Islet of Langerhans (tissue), 1 donor: Measurements from ENCODE around the gene KLF8.
"Not testable (repeated sequence)": the region's sequence is repeated elsewhere in the genome, so short reads cannot be mapped to it uniquely, and the experiment has no call there.

ENCODE experiments used
- FAIRE-seq: peaks from one replicate; lab custom pipeline; 2011; peaks lifted over from hg19 to GRCh38; lab: Jason Lieb, UNC

Gene KLF8

DNA sequence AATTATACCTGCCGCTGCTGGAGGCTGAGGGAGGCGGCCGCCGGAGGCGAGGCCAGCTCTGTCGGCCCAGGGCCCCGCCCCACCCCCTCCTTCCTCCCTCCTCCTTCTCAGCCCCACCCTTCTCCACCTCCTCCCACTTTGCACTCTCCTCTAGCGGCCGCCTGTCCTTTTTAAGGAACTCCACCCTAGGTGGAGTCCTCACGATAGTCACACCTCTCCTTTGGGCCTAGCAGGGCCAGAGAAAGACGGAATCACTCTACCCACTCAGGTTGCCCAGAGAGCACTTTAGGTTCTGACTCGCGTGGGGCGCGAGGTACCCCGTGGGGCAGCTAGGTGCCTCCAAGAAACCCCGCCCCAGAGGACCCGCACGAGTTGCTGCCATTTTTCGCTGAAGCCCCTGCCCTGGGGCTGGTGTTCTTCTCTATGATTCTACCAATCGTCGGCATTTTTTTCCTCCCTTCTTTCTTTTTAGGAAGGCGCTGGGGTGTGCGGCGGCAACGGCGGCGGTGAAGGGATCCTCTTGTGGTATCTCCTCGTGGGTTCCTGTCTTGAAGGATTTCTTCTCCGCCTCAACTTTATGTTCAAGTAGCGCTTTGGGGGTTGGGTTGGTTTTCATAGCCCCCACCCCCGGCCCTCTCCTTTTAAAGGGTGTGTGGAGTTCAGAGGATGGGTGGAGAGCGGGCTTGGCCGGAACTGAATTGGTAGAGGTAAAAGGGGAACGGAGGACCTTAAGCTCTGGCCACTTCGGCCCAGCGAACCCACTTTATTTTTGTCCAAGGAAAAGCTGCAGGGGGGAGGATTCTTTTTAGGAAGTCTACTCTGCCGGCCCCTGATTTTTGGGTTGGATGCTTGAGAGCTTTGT is at the start of gene KLF8:
KLF8 (plus strand) TSS at position 136 of the 862 bp plus-strand sequence. CDS start 979 bp downstream, outside the sequence.
- no peak for FAIRE-seq

DNA sequence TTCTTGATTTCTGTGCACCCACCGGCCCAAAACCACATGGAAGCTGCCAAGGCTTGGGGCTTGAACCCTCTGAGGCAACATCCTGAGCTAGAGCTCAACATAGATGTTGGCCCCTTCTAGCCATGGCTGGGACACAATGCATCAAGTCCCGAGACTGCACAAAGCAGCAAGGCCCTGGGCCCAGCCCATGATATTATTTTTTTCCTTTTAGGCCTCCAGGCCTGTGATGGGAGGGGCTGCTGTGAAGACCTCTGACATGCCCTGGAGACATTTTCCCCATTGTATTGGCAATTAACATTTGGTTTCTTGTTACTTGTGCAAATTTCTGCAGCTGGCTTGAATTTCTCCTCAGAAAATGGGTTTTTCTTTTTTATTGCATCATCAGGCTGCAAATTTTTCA is 25.2 kb upstream of the KLF8 start:
- FAIRE-seq, result not testable (repeated sequence)

DNA sequence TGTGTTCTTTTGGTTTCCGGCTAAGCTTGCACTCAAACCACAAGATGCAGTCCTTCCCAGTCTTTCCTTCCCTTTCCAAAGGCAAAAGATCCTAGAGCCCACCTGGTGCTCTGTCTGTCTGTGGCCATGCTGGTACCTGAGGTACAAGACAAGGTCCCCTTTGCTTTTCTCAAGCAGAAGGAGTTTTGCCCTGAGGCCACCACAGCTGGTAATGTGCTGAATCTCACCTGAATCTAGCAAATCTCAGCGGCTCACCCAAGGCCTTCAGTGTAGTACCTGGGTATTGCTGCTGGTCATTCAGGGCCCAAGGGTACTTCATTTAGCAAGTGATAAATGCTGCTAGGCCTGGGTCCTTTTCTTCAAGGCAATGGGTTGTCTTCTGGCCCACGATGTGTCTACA is 20.5 kb upstream of the KLF8 start:
- FAIRE-seq, result no peak

DNA sequence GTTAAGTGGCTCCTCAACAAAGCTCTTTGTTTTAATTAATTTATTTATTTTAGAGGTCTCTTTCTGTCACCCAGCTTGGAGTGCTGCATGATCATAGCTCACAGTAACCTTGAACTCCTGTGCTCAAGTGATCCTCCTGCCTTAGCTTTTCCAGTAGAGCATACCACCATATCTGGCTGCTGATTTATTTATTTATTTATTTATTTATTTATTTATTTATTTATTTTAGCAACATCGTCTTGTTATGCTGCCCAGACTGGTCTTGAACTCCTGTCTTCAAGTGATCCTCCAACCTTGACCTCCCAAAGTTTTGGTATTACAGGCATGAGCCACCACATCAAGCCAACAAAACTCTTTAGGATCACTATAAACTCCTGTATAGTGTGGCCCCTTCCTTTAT is 15.8 kb upstream of the KLF8 start:
- FAIRE-seq, result no peak

DNA sequence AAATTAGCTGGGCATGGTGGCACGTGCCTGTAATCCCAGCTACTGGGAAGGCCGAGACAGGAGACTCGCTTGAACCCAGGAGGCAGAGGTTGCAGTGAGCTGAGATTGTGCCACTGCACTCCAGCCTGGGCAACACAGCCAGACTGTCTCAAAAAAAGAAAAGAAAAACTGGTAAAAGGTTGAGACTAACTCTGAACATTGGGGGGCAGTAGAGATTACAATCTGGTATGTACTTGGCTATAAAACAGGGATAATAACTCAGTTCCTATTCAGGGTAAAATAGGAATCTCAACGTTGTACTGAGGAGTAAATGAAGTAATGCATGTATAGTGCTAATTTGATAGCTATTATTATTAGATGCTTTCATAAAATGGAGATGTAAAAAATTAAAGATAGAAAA is 12.5 kb upstream of the KLF8 start:
- no peak for FAIRE-seq

DNA sequence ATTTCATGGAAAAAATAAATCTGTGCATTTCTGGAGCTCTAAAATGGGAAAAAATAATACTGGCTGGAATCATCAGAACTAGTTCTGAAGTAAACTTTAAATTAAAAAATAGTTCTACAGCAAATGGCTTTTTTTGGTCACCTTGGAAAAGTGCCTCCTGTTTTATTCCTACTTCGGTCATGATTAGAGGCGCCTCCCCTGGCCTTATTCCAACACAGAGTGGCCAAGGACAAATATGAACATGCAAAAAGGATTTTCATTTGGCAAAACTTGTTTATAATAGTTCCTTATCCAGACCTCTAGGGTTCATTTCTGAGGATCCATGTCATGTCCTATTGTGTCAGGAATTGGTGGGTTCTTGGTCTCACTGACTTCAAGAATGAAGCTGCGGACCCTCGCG is 11.1 kb upstream of the KLF8 start:
- FAIRE-seq, result no peak

DNA sequence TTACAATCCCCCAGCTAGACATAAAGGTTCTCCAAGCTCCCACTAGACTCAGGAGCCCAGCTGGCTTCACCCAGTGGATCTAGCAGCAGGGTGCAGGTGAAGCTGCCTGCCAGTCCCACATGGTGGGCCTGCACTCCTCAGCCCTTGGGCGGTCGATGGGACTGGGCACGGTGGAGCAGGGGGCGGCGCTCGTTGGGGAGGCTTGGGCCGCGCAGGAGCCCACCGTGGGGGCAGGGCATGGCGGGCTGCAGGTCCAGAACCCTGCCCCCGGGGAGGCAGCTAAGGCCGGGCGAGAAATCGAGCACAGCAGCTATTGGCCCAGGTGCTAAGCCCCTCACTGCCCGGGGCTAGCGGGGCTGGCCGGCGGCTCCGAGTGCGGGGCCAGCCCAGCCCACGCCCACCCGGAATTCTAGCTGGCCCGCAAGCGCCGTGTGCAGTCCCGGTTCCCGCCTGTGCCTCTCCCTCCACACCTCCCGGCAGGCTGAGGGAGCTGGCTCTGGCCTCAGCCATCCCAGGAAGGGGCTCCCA is 9.6 kb upstream of the KLF8 start:
- no peak for FAIRE-seq

DNA sequence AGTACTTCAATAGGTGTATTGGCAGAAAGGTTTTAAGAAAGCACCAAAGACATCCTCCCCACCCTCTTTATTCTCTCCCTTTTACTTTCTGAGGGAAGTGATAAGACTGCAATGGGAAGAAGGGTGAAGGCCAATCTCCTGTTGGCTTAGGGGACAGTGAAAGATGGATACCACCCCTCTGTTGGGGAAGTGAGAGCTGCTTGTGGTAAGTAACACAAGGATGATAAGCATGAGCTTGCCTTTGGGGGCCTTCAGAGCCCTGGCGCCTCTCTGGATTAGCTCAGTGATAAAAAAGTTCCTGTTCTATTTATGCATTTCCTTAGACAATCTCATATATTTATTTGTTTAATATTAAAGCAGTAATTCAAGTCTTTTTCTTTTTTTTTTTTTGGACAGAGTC is 5.2 kb upstream of the KLF8 start:
- FAIRE-seq, result no peak

DNA sequence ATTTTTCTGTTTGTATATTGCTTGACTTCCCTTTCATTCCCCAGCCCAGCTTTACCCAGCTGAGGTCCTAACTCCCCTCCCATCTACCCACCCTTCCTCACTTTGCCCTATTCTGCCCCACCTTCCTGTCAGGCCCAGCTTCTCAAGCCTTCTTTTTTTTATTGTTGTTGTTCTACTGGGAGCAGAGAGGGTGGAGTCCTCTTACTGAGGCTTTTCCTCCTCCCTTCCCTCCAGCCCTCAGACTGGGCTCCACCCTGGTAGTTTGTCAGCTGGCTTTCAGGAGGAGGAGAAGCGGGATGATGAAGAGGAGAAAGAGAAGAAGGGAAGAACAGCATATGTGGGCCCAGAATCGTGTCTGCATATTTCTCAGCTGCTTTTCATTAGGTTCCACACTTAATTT is 3.2 kb upstream of the KLF8 start:
- FAIRE-seq, result no peak

DNA sequence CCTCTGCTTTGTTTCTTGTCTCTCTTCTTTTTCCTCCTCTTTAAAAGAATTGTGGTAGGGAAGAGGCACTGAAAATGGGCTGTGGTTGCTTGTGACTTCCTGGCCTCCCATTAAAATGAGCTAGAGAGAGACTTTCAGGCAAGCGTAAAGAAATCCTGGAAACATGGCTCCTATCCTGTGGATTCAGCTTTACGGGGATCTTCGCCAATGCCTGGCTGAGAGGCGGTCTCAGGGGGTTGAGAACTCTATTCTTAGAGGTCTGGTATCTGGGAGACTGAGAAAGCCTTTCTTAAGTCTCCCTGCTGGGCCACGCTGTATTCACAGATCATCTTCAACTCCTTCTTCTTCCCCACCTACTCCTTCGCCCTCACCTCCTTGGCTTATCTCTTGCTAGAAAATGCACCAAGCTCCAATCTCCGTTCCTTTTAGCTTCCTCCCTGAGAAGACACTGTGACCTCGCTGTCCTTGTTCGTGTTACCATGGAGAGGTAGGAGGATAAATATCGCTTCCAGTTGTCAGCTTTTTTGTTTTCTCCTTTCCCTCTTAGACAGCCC is 542 bp upstream of the KLF8 start:
- FAIRE-seq, result peak; percentile 65

DNA sequence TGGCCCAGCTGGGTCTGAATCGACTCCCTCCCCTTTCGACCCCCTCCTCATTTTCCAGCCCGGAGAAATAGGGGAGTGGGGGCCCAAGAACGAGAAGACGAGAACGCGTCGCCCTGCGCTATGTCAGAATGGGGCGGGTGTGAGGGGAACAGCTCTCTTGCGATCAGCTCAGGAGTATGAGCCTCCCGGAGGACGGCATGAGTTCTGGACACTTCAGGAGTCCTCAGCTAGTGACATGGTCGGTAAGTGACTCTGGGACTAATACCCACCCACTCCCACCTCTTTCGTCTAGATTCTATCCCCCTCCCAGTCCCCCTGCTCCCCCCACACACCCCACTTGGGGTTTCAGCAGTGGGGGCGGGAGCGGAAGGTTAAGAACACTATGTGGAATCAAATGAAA is 944 bp downstream of the KLF8 start:
- FAIRE-seq, result no peak

DNA sequence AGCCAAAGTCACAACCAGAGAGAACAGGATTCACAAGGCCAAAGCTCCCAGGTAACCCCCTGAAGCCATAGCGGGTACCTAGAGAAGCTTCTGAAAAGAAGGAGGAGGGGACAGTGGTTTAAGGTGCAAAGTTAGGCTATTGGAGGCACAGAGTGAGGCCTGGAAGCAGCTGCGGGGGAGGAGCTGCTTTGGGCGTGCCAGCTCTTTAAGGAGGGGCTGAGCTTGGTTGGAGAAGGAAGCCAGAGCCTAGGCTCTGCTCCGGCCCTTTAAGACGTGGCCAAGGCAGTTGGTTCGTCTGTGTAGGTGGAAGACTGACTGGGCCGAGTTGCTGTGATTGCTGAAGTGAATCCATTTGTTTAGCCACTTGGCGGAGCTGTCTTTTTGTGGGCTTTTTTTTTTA is 1.5 kb downstream of the KLF8 start:
- FAIRE-seq, result no peak

DNA sequence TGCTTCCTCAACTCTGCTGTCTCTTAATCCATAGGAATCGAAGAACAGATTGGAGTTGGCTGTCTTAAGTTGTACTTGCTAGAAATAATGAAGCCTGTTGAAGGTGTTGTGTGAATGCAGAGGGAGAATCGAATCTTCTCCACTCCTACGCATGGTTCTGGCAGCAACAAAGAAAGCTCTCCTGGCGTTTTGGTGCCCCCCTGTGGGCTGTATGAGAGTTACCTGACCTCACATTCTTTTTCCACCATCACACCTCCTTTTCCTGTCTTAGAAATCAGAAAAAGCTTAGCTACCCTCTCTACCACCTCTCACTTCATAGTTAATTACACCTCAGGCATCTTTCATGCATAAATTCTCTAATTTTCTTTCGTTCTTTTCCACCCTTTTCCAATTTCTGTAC is 16.3 kb downstream of the KLF8 start:
- FAIRE-seq, result no peak

DNA sequence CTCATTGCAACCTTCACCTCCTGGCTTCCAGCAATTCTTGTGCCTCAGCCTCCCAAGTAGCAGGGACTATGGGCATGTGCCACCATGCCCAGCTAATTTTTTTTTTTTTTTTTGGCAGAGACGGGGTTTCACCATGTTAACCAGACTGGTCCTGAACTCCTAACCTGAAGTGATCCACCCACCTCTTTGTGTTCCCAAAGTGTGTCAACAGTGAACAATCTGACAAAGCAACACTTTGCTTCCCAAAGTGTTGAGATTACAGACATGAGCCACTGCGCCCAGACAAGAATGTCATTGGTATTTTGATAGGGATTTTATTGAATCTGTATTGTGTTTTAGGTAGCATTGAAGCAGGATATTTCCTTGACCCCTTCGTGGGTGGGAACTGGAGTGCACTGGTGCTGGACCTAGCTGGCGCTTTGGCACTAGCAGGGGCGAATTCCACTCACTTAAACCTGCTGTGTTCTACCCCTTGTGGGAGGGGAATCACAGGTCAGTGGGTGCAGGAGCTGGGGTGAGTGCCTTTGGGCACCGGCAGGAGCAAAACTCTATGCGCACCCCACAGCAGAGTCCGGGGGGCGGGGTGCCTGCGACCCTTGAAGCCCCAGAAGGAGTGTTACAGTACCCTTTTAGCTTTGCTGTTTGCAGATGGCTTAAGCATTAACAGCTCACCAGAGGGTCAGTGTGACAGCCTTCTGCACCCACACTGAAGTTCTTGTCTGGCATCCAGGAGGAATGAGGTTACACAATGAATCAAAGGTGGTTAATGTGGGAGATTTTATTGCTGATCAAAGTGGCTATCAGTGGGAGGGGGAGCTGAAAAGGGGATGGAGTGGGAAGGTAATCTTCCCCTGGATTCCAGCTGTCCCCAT is 21.9 kb downstream of the KLF8 start:
- no peak for FAIRE-seq

DNA sequence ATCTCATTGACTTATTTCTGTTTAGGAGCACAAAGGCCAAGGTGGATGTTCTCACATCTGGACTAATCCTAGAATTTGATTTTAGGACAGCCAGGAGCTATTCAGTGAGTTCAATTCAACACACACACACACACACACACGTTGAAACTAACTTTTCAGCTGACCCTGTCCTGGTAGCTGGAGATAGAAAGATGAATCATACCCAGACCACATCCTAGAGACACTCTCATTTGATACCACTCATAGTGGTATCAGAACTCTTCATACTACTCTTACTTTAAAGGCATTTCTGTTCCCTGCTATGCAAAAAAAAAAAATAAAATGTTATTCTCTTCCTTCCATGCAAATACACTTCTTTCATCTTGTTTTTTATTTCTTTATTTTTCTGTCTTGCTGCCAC is 36.7 kb downstream of the KLF8 start:
- FAIRE-seq, result no peak

DNA sequence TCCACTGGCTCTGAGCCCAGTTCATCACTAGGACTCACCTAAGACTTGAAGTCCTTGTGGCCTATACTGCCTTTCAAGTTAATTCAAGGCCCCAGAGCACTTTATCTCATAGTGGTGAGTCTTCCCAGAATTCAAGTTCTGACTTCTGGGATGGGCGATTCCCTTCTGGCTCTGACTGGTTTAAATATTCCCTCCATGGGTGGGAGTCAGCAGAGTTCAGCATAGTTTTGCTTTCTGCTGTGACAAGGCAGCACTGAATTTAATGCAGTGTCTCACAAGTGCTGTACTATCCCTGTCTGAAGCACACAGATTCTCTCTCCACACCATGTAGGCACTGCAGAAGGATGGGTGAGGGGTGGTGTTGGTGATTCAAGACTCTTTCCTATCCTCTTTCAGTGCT is 46.5 kb downstream of the KLF8 start:
- no peak for FAIRE-seq

DNA sequence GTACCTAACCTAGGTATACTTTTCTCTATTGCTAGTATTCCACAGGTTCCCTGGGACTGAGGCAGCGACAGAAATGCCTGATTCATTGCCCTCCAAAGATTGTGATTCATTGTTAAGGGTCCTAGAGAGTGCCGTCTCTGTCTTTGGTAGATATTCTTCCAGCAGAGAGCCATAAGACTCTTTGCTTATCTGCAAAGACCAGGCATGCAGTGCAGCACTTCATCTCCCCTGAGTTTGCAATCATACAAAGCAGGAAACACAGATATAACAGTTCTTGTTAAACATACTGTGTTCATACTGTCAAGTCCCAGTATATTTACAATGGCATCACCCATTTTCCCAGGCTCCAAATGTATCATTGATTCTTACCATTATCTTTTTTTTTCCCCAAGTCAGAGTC is 47.7 kb downstream of the KLF8 start:
- FAIRE-seq, result no peak

DNA sequence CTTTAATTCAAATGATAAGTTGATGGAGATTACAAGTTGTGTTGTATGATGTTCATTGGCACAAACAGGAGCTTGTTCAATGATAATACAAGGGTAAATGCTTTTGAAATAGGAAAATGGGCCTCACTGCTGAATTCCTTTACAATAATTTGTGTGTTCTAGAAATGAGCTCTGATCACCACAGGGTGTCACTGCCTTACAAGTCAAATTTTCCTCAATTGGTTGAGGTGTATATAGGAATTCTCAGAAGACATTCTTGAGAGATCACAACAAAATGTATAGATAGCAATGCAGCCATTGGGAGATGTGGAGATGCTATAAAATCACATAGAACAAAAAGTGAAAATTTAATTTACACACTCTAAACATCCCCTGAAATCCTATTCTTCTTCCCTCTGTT is 49.6 kb downstream of the KLF8 start:
- no peak for FAIRE-seq

DNA sequence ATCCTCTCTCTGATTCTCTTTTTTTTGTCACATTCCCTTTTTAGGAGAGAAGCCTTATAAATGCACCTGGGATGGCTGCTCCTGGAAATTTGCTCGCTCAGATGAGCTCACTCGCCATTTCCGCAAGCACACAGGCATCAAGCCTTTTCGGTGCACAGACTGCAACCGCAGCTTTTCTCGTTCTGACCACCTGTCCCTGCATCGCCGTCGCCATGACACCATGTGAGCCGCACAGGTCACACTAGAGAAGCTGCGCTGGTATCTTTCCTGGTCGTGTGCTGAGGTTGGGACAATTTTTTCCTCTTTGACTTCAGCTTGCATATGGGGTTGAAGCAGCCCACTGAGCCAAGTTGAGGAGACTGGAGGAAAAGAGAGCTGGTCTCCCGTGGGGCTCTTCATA is 52.1 kb downstream of the KLF8 start:
- FAIRE-seq, result no peak

DNA sequence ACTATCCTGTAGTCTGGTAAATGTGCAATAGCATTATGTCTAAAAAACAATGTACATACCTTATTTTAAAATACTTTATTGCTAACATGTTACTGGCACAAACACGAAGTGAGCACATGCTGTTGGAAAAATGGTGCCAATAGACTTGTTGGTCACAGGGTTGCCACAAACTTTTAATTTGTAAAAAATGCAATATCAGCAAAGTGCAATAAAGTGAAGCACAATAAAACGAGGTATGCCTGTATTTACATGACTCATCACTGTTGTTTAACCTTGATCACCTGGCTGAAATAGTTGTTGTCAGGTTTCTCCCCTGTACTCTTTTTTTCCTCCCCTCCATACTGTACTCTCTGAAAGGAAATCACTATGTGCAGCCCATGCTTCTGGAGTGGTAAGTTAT is 56.5 kb downstream of the KLF8 start:
- FAIRE-seq, result no peak

DNA sequence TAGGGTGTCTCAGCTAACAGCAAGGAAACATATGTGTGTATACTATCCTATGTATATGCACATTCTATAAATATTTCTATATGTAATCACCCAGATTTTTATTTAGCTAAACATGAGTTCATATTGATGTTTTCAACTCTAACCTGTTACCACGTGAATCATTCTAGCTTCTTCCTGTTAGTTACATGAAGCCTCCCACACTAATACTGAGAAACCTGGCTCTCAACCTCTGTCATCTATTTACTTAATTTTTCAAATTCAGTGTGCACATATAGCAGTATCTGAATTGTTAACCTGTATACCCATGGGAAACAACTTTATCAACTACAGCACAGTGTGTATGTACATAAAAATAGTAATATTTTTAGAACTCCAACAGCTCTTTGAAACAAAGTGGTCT is 57.3 kb downstream of the KLF8 start:
- no peak for FAIRE-seq

DNA sequence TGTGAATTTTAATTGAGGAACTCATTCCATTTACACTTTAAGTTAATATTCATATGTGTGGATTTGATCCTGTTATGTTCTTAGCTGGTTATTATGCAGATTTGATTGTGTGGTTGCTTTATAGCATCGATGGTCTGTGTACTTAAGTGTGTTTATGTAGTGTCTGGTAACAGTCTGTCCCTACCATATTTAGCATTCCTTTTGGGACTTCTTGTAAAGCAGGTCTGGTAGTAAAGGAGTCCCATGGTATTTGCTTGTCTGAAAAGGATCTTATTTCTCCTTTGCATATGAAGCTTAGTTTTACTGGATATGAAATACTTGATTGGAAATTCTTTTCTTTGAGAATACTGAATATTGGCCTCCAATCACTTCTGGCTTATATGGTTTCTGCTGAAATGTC is 76.6 kb downstream of the KLF8 start:
- FAIRE-seq, result no peak

DNA sequence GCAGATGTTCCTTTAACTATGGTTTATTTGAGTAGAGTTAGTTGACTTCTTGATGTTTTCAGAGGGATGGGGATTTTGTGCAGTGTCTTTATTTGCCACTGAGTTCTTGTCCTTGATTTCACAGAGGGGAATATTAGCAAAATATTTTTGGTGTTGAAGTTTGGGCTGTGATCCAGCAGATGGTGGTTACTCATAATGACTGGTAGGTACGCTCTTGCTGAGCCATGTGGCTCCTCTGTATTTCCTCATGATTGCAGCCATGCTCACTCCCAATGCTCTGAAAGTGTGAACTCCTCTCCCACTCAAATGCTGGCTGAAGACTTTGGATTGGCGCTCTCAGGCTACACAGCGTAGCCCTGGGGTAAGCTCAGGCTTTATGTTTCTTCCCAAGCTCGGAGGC is 77.7 kb downstream of the KLF8 start:
- FAIRE-seq, result no peak
